ENCODE data around the gene USP10.
"Not testable (repeated sequence)": the region's sequence is repeated elsewhere in the genome, so short reads cannot be mapped to it uniquely, and the experiment has no call there.

USP10 gene

GRCh38 chr16:84686707-84687298 lies 13.0 kb upstream of the USP10 start:
- no peak for DNase-seq (ENCODE audit: low read depth, low spot score)
- no peak overlapping the region for H3K4me3 ChIP-seq (ENCODE audit: low read depth, low read length)
- in situ Hi-C loops (cut with HindIII; ENCODE audit: low sequenced_read_pairs) = no loop called here
- no peak for TF ChIP-seq CTCF (IDR thresholded peaks at IDR 0.05; ENCODE audit: low read depth, low read length)

DNA sequence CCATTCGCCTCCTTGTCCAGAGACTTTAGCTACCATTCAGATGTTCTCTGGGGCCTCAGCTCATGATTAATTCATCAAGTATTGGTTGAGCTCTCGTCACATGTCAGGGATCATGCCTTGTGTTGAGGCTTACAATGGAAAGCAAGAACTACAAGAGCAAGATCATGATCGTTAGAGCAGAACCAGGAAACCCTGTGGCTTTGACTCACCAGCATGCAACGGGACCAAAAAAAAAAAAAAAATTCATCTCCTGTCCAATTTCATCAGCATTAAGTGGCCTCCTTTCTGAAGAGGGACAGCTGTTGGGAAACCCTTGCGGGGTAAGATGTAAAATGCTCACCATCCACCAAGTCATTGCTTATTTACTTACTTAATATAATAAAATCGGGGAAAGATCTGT lies 12.1 kb upstream of the USP10 start:
- peak; percentile 83 for DNase-seq (ENCODE audit: low read depth, low spot score)
- in situ Hi-C loops (cut with HindIII; ENCODE audit: low sequenced_read_pairs) = no loop called here

DNA sequence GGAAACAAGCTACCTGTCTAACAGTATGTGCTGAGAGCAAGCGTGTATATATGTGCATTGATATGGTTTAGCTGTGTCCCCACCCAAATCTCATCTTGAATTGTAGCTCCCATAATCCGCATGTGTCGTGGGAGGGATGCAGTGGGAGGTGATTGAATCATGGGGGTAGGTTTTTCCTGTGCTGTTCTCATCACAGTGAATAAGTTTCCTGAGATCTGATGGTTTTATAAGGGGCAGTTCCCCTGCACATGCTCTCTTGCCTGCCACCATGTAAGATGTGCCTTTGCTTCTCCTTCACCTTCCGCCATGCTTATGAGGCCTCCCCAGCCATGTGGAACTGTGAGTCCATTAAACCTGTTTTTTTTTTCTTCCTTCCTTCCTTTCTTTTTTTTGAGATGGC lies 11.6 kb upstream of the USP10 start:
- H3K4me3 ChIP-seq (ENCODE audit: low read depth, low read length); in situ Hi-C loops (cut with HindIII; ENCODE audit: low sequenced_read_pairs); DNase-seq (ENCODE audit: low read depth, low spot score): not testable (repeated sequence)

More for the DNA sequence above, 12.1 kb upstream of the USP10 start:
- TF ChIP-seq CTCF (IDR thresholded peaks at IDR 0.05; ENCODE audit: low read depth, low read length) = no peak
- H3K4me3 ChIP-seq (ENCODE audit: low read depth, low read length) = no peak overlapping the region

DNA sequence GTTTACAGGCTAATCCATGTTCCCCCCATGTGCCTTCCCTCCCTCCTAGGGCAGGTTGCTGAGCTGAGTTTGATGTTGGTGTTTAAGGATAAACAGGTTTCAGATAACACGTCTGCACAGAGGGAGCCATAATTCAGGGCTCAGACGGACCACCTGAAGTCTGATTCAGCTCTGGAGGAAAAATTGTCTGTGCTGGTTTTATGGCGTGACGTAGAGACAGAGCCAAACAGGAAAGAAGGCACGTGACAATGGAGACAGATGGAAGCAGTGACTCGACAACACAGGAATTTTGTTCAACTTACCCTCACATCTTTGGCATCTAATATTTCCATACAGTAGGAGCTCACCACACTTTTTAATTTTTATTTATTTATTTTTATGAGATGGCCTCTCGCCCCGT lies 10.7 kb upstream of the USP10 start:
- peak; percentile 87 for DNase-seq (ENCODE audit: low read depth, low spot score)
- TF ChIP-seq CTCF (IDR thresholded peaks at IDR 0.05; ENCODE audit: low read depth, low read length) = no peak
- no peak overlapping the region for H3K4me3 ChIP-seq (ENCODE audit: low read depth, low read length)
- in situ Hi-C loops (cut with HindIII; ENCODE audit: low sequenced_read_pairs) = no loop called here

GRCh38 chr16:84690088-84690819 lies 9.5 kb upstream of the USP10 start:
- H3K4me3 ChIP-seq (ENCODE audit: low read depth, low read length) = no peak overlapping the region
- TF ChIP-seq CTCF (IDR thresholded peaks at IDR 0.05; ENCODE audit: low read depth, low read length) = no peak
- DNase-seq (ENCODE audit: low read depth, low spot score) = no peak
- in situ Hi-C loops (cut with HindIII; ENCODE audit: low sequenced_read_pairs) = no loop called here

- DNase-seq (ENCODE audit: low read depth, low spot score) = no peak
- no peak for TF ChIP-seq CTCF (IDR thresholded peaks at IDR 0.05; ENCODE audit: low read depth, low read length)
- H3K4me3 ChIP-seq (ENCODE audit: low read depth, low read length) = no peak overlapping the region
- in situ Hi-C loops (cut with HindIII; ENCODE audit: low sequenced_read_pairs) = no loop called here
These were observed 7.2 kb upstream of the USP10 start for GRCh38 chr16:84692451-84693214.

GRCh38 chr16:84693869-84694268 lies 5.9 kb upstream of the USP10 start:
- in situ Hi-C loops (cut with HindIII; ENCODE audit: low sequenced_read_pairs); DNase-seq (ENCODE audit: low read depth, low spot score); H3K4me3 ChIP-seq (ENCODE audit: low read depth, low read length): not testable (repeated sequence)

Measured in astrocyte of the spinal cord (primary cell).